Measurements from ENCODE around the gene WWTR1. TPM values are rescaled to one million over a fixed set of nuclear protein-coding genes. Genes with fewer than 3 reads are reported as not detected.

Gene WWTR1
- total and polyA plus RNA-seq, 2 experiments from 2014 or later: 25.1 to 26.2 TPM

GRCh38 chr3:149632225-149632624 lies 25.6 kb downstream of the WWTR1 start:
- H3K4me1 Mint-ChIP-seq: peaks cover 14% of the 10 kb centered on the region
- H3K4me3 Mint-ChIP-seq: no peak overlapping the region
- TF ChIP-seq EZH2 (IDR thresholded peaks at IDR 0.05; ENCODE audit: low read depth, unreplicated experiment) (no peak), NANOG (IDR thresholded peaks at IDR 0.05; ENCODE audit: borderline replicate concordance) (no peak), POLR2AphosphoS5 (IDR thresholded peaks at IDR 0.05; ENCODE audit: low read depth) (no peak), JUNB (IDR thresholded peaks at IDR 0.05; ENCODE audit: unreplicated experiment) (no peak), CREB1 (CRISPR knock-in tag; IDR thresholded peaks at IDR 0.05; ENCODE audit: low read depth) (no peak), ZNF114 (CRISPR knock-in tag; IDR thresholded peaks at IDR 0.05) (no peak), EZH2phosphoT487 (IDR thresholded peaks at IDR 0.05; ENCODE audit: unreplicated experiment) (no peak), ZNF331 (CRISPR knock-in tag; IDR thresholded peaks at IDR 0.05; ENCODE audit: low read depth) (no peak), STAT1 (IDR thresholded peaks at IDR 0.05; ENCODE audit: unreplicated experiment) (no peak), ETS1 (IDR thresholded peaks at IDR 0.05) (no peak)
- TF ChIP-seq, protein P1, sequence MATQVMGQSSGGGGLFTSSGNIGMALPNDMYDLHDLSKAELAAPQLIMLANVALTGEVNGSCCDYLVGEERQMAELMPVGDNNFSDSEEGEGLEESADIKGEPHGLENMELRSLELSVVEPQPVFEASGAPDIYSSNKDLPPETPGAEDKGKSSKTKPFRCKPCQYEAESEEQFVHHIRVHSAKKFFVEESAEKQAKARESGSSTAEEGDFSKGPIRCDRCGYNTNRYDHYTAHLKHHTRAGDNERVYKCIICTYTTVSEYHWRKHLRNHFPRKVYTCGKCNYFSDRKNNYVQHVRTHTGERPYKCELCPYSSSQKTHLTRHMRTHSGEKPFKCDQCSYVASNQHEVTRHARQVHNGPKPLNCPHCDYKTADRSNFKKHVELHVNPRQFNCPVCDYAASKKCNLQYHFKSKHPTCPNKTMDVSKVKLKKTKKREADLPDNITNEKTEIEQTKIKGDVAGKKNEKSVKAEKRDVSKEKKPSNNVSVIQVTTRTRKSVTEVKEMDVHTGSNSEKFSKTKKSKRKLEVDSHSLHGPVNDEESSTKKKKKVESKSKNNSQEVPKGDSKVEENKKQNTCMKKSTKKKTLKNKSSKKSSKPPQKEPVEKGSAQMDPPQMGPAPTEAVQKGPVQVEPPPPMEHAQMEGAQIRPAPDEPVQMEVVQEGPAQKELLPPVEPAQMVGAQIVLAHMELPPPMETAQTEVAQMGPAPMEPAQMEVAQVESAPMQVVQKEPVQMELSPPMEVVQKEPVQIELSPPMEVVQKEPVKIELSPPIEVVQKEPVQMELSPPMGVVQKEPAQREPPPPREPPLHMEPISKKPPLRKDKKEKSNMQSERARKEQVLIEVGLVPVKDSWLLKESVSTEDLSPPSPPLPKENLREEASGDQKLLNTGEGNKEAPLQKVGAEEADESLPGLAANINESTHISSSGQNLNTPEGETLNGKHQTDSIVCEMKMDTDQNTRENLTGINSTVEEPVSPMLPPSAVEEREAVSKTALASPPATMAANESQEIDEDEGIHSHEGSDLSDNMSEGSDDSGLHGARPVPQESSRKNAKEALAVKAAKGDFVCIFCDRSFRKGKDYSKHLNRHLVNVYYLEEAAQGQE (IDR thresholded peaks at IDR 0.05; ENCODE audit: unreplicated experiment): no peak
- TF ChIP-seq, protein P2, sequence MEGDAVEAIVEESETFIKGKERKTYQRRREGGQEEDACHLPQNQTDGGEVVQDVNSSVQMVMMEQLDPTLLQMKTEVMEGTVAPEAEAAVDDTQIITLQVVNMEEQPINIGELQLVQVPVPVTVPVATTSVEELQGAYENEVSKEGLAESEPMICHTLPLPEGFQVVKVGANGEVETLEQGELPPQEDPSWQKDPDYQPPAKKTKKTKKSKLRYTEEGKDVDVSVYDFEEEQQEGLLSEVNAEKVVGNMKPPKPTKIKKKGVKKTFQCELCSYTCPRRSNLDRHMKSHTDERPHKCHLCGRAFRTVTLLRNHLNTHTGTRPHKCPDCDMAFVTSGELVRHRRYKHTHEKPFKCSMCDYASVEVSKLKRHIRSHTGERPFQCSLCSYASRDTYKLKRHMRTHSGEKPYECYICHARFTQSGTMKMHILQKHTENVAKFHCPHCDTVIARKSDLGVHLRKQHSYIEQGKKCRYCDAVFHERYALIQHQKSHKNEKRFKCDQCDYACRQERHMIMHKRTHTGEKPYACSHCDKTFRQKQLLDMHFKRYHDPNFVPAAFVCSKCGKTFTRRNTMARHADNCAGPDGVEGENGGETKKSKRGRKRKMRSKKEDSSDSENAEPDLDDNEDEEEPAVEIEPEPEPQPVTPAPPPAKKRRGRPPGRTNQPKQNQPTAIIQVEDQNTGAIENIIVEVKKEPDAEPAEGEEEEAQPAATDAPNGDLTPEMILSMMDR (conservative IDR thresholded peaks at IDR 0.05; ENCODE audit: low read depth in 2 of 2): no peak
- TF ChIP-seq, protein P3, sequence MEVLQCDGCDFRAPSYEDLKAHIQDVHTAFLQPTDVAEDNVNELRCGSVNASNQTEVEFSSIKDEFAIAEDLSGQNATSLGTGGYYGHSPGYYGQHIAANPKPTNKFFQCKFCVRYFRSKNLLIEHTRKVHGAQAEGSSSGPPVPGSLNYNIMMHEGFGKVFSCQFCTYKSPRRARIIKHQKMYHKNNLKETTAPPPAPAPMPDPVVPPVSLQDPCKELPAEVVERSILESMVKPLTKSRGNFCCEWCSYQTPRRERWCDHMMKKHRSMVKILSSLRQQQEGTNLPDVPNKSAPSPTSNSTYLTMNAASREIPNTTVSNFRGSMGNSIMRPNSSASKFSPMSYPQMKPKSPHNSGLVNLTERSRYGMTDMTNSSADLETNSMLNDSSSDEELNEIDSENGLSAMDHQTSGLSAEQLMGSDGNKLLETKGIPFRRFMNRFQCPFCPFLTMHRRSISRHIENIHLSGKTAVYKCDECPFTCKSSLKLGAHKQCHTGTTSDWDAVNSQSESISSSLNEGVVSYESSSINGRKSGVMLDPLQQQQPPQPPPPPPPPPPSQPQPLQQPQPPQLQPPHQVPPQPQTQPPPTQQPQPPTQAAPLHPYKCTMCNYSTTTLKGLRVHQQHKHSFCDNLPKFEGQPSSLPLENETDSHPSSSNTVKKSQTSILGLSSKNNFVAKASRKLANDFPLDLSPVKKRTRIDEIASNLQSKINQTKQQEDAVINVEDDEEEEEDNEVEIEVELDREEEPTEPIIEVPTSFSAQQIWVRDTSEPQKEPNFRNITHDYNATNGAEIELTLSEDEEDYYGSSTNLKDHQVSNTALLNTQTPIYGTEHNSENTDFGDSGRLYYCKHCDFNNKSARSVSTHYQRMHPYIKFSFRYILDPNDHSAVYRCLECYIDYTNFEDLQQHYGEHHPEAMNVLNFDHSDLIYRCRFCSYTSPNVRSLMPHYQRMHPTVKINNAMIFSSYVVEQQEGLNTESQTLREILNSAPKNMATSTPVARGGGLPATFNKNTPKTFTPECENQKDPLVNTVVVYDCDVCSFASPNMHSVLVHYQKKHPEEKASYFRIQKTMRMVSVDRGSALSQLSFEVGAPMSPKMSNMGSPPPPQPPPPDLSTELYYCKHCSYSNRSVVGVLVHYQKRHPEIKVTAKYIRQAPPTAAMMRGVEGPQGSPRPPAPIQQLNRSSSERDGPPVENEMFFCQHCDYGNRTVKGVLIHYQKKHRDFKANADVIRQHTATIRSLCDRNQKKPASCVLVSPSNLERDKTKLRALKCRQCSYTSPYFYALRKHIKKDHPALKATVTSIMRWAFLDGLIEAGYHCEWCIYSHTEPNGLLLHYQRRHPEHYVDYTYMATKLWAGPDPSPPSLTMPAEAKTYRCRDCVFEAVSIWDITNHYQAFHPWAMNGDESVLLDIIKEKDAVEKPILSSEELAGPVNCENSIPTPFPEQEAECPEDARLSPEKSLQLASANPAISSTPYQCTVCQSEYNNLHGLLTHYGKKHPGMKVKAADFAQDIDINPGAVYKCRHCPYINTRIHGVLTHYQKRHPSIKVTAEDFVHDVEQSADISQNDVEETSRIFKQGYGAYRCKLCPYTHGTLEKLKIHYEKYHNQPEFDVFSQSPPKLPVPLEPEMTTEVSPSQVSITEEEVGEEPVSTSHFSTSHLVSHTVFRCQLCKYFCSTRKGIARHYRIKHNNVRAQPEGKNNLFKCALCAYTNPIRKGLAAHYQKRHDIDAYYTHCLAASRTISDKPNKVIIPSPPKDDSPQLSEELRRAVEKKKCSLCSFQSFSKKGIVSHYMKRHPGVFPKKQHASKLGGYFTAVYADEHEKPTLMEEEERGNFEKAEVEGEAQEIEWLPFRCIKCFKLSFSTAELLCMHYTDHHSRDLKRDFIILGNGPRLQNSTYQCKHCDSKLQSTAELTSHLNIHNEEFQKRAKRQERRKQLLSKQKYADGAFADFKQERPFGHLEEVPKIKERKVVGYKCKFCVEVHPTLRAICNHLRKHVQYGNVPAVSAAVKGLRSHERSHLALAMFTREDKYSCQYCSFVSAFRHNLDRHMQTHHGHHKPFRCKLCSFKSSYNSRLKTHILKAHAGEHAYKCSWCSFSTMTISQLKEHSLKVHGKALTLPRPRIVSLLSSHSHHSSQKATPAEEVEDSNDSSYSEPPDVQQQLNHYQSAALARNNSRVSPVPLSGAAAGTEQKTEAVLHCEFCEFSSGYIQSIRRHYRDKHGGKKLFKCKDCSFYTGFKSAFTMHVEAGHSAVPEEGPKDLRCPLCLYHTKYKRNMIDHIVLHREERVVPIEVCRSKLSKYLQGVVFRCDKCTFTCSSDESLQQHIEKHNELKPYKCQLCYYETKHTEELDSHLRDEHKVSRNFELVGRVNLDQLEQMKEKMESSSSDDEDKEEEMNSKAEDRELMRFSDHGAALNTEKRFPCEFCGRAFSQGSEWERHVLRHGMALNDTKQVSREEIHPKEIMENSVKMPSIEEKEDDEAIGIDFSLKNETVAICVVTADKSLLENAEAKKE (CRISPR knock-in tag; IDR thresholded peaks at IDR 0.05): no peak
- Histone ChIP-seq H3F3A (replicated peaks; ENCODE audit: low read depth) (no peaks in the 10 kb centered on the region), H3K27ac (ENCODE audit: low read depth) (no peak overlapping the region), H3K9me2 (ENCODE audit: insufficient read depth) (no peaks in the 10 kb centered on the region), H4K20me1 (replicated peaks; ENCODE audit: insufficient read depth) (peaks cover 21% of the 10 kb centered on the region; the same call in 1 of the 2 replicates), H3K4me3 (no peak overlapping the region), H3K79me2 (replicated peaks; ENCODE audit: insufficient read depth) (peaks cover 100% of the 10 kb centered on the region), H3K4me1 (ENCODE audit: insufficient read depth) (peaks cover 23% of the 10 kb centered on the region), H3K4me2 (no peak overlapping the region), H3K27me3 (ENCODE audit: insufficient read depth) (no peaks in the 10 kb centered on the region), H3K36me3 (ENCODE audit: insufficient read depth) (no peaks in the 10 kb centered on the region), H2AFZ (no peak overlapping the region)
- peaks cover 4% of the 10 kb centered on the region; the same call in 1 of the 3 replicates for H3K36me3 Mint-ChIP-seq (ENCODE audit: low read depth)
- no peaks in the 10 kb centered on the region for H3K9me3 Mint-ChIP-seq
- peaks cover 6% of the 10 kb centered on the region for H3K27me3 Mint-ChIP-seq (ENCODE audit: insufficient read depth, low read depth, poor library complexity)
- no peak for DNase-seq (ENCODE audit: low spot score)
- no peak overlapping the region for H3K27ac Mint-ChIP-seq
- no peak for ATAC-seq

All from GM23338 (cell line).